Endothelial cell of hepatic sinusoid (primary cell): ENCODE measurements around the gene DHCR24.

ENCODE experiments used
- in situ Hi-C: cut with HindIII; loops from 2 replicates; pipeline ENCODE4 v1.10.0; 2017; ENCODE audit warnings: low sequenced_read_pairs

Gene DHCR24

DNA sequence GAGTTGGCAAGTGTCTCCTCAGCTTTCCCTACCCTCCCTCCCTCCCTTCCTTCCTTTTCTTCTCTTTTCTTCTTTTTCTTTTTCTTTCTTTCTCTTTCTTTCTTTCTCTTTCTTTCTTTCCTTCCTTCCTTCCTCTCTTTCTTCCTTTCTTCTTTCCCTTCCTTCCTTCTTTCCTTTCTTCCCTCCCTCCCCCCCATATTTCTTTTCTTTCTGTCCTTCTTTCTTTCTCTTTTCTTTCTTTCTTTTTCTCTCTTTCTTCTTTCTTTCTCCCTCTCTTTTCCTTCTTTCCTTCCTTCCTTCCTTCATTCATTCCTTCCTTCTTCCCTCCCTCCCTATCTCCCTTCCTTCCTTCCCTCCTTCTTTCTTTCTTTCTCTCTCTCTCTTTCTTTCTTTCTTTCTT lies 67.3 kb downstream of the DHCR24 start:
- in situ Hi-C loops: no loop called here

- in situ Hi-C loops: no loop called here
Observed at GRCh38 chr1:54819195-54819536, 67.8 kb downstream of the DHCR24 start.

- in situ Hi-C loops: no loop called here
Observed at GRCh38 chr1:54818461-54819194, 68.4 kb downstream of the DHCR24 start.

DNA sequence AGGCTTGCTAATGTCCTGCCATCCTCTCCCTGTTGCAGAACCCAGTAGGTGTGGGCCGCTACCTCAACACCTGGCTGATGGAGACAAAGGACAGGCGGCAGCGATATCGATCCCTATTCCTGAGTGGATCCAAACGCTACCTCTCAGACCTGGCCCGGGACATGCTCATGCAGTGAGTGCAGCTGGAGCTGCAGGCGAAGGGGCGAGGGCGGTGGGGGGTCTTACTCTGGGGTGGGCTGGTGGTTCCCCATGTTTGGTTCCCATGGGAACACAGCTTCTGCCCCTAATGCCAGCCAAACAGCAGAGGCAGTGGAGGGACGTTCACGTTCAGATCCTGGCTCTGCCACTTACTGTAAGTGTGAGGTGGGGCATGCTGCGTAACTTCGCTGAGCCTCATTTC lies 70.0 kb downstream of the DHCR24 start:
- in situ Hi-C loops: no loop called here

GRCh38 chr1:54816130-54816529 lies 70.9 kb downstream of the DHCR24 start:
- in situ Hi-C loops: no loop called here

DNA sequence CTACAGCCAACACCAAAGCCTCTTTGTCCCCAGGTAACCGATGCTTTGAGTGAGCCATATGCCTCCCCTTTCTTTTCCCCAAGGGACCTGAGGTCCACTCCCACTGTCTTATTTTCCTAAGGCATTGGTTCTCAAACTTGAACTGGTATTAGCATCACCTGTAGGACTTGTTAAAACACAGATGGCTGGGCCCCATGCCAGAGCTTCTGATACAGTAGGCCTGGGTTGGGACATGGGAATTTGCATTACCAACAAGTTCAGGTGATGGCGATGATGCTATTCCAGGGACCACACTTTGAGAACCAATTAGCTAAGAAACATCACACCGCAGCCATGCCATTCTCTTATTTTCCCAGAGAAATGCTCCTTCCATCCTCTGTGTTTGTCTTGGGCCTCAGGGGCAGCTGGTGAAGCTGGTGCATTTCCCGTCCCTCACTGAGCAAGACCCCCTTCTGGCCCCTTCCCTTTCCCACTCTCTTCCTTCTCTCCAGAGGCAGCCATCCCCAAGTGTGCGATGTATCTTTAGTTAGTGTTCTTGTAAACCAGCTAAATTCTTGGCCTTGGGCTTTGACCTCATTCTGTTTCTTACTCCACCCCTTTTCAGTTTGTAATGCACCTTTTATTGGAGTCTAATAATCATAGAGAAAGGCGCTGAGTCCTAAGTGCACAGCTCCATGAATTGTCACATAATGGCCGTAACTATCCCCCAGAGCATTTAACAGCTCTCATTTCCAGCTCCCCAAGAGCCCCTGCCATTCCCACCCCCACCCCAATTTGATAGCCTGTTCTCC lies 71.7 kb downstream of the DHCR24 start:
- in situ Hi-C loops: no loop called here

- in situ Hi-C loops: no loop called here
Observed at GRCh38 chr1:54814571-54814970, 72.4 kb downstream of the DHCR24 start.

DNA sequence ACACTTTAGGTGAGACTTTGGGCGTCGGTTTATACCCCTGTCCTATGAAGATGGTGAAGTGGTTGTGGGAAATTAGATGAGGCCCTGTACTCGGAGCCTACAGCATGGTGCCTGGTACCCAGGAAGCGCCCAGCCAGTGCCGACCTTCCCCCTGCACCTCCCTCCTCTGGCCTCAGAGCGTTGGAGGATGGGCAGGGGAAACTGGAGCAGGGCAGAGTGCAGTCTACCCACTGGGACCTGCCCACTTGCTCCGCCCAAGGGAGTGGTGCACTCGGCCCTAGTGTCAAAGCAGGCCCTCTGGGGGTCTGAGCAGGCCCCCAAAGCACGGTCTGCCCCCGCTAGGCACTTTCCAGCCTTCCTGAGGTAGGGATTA lies 72.9 kb downstream of the DHCR24 start:
- in situ Hi-C loops: no loop called here

GRCh38 chr1:54813485-54814125 lies 73.4 kb downstream of the DHCR24 start:
- in situ Hi-C loops: no loop called here

DNA sequence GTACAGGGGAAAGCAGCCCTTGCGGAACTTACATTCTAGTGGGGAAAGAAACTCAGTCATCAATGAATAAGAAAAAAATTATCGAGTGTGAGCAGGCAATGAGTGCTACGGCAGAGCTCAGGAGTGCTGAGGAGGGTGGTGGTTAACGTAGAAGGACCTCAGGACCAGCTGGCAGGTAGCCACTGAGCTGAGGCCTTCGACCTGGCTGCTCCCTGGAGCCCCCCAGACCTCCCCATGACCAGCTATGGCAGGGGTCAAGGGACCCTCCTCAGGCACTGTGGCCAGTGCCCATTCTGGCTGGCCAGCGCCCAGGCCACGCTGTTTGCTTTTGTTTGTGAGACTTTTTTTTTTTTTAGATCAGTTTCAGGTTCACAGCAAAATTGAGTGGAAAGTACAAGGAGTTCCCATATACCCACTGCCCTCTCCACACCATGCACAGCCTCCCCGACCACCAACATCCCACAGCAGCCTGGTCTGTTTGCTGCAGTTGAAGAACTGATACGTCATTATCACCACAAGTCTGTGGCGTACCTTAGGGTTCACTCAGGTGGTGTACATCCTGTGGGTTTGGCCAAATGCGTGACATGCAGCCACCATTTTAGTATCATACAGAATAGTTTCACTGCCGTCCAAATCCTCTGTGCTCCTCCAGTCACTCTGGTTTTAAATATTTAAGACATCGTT lies 74.1 kb downstream of the DHCR24 start:
- in situ Hi-C loops: no loop called here

DNA sequence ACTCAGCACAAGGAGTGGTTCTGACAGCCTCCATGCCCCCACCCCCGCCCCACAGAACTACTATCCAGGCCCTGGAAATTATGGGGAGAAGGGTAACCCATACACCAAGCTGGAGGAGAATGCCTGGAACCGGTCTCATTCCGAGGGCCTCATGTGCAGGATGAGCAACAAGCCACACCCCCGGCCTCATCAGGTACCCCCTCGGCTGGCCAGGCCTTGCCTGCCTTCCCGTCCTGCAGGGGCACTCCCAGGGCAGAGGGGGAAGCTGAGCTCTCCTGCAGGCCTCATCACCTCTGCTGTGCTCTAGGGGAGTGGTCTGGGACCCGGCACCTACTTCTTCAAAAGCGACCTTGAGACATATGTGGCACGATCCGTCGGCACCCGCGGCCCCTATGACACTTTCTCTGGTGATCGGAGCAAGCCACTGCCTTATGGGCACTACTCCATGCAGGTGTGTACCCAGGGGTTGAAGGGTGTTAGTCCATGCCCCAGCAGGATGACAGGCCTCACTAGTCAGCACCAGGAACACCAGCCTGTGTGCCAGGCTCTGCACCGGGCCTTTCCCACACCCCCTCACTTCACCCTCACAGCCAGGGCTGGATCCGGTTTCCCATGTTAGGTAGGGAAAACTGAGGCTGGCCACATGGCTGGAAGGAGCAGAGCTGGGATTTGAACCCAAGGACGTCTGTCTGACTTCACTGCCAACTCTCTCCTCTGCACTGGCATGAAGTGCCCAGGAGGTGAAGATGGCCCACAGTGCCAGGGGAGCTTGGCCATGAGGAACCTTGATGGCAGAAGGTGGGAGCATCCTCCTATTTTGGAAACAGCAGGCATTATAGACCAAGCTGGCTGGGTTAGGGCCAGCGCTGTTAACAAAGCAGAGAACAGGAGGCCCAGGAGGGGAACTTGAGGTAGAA lies 75.0 kb downstream of the DHCR24 start:
- in situ Hi-C loops: no loop called here

DNA sequence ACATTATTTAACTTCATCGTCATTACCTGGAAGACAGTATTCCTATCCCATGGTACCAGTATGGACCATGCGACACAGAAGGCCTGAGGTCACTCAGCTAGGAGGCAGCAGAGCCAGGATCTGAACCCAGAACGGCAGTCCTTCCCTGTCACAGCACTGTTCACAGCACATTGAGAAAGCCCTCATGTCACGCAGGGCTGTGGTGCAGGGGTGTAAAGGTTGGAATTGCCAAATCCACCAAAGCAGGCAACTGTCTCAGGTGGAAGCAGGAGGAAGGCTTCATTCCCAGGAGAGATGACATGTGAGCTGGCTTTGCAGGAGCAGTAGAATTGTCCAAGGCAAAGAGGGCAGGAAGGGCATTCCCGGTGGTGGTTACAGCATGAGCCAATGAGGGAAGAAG lies 75.9 kb downstream of the DHCR24 start:
- in situ Hi-C loops: no loop called here

- in situ Hi-C loops: no loop called here
Observed at GRCh38 chr1:54810153-54810942, 76.6 kb downstream of the DHCR24 start.

GRCh38 chr1:54809496-54810074 lies 77.4 kb downstream of the DHCR24 start:
- in situ Hi-C loops: no loop called here

- in situ Hi-C loops: no loop called here
Observed at GRCh38 chr1:54808443-54809207, 78.4 kb downstream of the DHCR24 start.

DNA sequence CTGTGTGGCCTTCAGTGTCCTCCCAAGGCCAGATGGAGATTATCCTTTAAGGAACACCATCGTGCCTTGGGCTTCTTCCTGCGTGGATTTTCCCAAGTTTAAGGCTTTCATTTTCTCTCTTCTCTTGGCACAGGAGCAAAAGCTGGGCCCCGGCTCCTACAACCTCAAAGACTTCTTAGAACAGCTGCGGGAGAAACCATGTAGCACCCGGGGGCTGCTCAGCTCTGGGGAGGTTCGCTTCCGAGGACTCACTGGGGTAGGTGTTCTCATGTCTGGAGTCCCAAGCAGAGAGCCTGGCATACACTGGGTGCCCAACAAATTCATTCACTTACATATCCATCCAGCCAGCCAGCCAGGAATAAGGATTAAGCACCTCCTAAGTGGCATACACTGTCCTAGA lies 79.2 kb downstream of the DHCR24 start:
- in situ Hi-C loops: no loop called here

- in situ Hi-C loops: no loop called here
Observed at GRCh38 chr1:54806931-54807611, 79.9 kb downstream of the DHCR24 start.

DNA sequence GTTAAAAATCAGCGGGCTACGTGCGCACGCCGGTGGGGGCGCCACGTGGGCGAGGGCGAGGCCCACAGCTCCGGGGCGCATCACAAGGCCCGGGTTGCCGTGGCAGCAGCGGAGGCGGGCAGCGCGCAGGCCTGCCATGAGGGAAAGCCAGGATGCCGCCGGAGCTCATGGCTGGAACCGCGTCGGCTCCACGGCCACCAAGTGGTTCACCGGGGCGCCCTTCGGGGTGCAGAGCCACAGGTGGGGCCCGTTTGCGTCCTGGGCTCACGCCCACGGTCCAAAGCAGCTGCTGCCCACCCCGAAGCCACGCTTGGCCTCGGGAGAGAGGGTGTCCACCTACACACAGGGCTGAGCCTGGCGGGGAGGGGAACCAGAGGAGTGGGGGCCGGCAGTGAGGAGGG lies 81.0 kb downstream of the DHCR24 start:
- in situ Hi-C loops: no loop called here
